Astrocyte (in vitro differentiated cells and primary cell): Measurements from ENCODE around the gene SLC23A3. TPM values are rescaled to one million over a fixed set of nuclear protein-coding genes. Genes with fewer than 3 reads are reported as not detected.

Experiments used
- DNase-seq: peaks from one replicate; pipeline ENCODE4 v3.0.0-alpha.2; 2010; ENCODE audit warnings: low read depth
- FAIRE-seq: peaks from 2 replicates; lab custom pipeline; 2011; peaks lifted over from hg19 to GRCh38; lab: Jason Lieb, UNC
- H2AFZ ChIP-seq: 2 replicates; pipeline ENCODE4 v1.6.0; 2012; ENCODE audit warnings: low read depth, low read length, inconsistent platforms
- H3K27ac ChIP-seq: 2 replicates; pipeline ENCODE4 v1.5.1; 2011; ENCODE audit warnings: low read depth, low read length, inconsistent platforms
- H3K27me3 ChIP-seq: 2 replicates; pipeline ENCODE4 v1.6.0; 2011; ENCODE audit warnings: low read length, inconsistent platforms; ENCODE audit not compliant: insufficient read depth
- H3K36me3 ChIP-seq: 2 replicates; pipeline ENCODE4 v1.5.1; 2011; ENCODE audit warnings: low read length, inconsistent platforms; ENCODE audit not compliant: insufficient read depth
- H3K4me1 ChIP-seq: 2 replicates; pipeline ENCODE4 v1.5.1; 2011; ENCODE audit warnings: low read length, inconsistent platforms; ENCODE audit not compliant: insufficient read depth
- H3K4me2 ChIP-seq: 2 replicates; pipeline ENCODE4 v1.6.0; 2012; ENCODE audit warnings: low read length, inconsistent platforms
- H3K4me3 ChIP-seq: 2 replicates; pipeline ENCODE4 v1.5.1; 2011; ENCODE audit warnings: low read depth, mild to moderate bottlenecking, low read length, inconsistent platforms; ENCODE audit not compliant: insufficient read depth
- H3K79me2 ChIP-seq: 2 replicates; pipeline ENCODE4 v1.6.0; 2012; ENCODE audit warnings: mild to moderate bottlenecking, low read length, inconsistent platforms; ENCODE audit not compliant: insufficient read depth
- H3K9ac ChIP-seq: 2 replicates; pipeline ENCODE4 v1.6.0; 2012; ENCODE audit warnings: mild to moderate bottlenecking, low read length, inconsistent platforms
- H3K9me3 ChIP-seq: 2 replicates; pipeline ENCODE4 v1.5.1; 2012; ENCODE audit warnings: low read depth, mild to moderate bottlenecking, low read length, inconsistent platforms; ENCODE audit not compliant: insufficient read depth
- H4K20me1 ChIP-seq: 2 replicates; pipeline ENCODE4 v1.6.0; 2012; ENCODE audit warnings: low read length, inconsistent platforms; ENCODE audit not compliant: insufficient read depth
- H3K27ac Mint-ChIP-seq: one replicate; pipeline ENCODE4 v1.8.0; 2021; ENCODE audit warnings: mild to moderate bottlenecking, mixed read lengths; ENCODE audit not compliant: unreplicated experiment
- H3K27me3 Mint-ChIP-seq: one replicate; pipeline ENCODE4 v1.8.0; 2021; ENCODE audit warnings: low read depth, mixed read lengths; ENCODE audit not compliant: unreplicated experiment
- H3K36me3 Mint-ChIP-seq: one replicate; pipeline ENCODE4 v1.8.0; 2021; ENCODE audit warnings: low read depth, mixed read lengths; ENCODE audit not compliant: unreplicated experiment
- H3K4me1 Mint-ChIP-seq: one replicate; pipeline ENCODE4 v1.8.0; 2021; ENCODE audit warnings: low read depth, mixed read lengths; ENCODE audit not compliant: unreplicated experiment
- H3K4me3 Mint-ChIP-seq: one replicate; pipeline ENCODE4 v1.8.0; 2021; ENCODE audit warnings: mild to moderate bottlenecking, moderate library complexity, mixed read lengths; ENCODE audit not compliant: unreplicated experiment
- H3K9me3 Mint-ChIP-seq: one replicate; pipeline ENCODE4 v1.8.0; 2021; ENCODE audit warnings: mild to moderate bottlenecking, mixed read lengths; ENCODE audit not compliant: unreplicated experiment
- EZH2 ChIP-seq: IDR thresholded peaks from 2 replicates; pipeline ENCODE4 v1.6.1; 2012; ENCODE audit warnings: mild to moderate bottlenecking, low read length, inconsistent platforms; ENCODE audit not compliant: insufficient read depth
- total RNA-seq: library from RNA; stranded (reverse); gene quantifications from 2 replicates; pipeline ENCODE4 v1.2.1, GENCODE V29; 2021
- TF ChIP-seq, protein P1 (sequence below): IDR thresholded peaks from 2 replicates; pipeline ENCODE4 v1.5.1; 2011; ENCODE audit warnings: low read depth, mild to moderate bottlenecking, inconsistent platforms, low read length, moderate library complexity; ENCODE audit not compliant: insufficient read depth

The SLC23A3 gene
- total RNA-seq, 1 donor from 2014 or later = 1.2 TPM

DNA sequence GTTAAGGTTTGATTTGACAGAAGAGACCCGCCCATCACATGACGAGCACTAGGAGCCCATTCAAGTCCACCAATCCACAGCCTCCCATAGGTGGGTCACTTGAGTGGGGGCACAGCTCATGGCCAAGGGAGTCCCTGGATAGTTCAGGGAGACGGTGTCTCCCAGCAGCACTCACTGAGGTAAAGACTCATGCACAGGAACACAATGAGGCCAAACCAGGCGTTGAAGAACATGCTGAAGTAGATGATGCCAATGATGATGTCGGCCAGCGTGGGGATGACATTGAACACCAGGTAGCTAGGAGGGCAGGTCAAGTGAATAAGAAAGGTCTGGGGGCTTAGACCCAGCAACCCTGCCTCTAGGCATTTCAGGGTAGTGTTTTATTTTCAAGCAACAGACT is 45.0 kb upstream of the SLC23A3 start:
- Mint-ChIP-seq H3K4me3 (no peak overlapping the region), H3K4me1 (peaks cover 6% of the 10 kb centered on the region), H3K9me3 (no peaks in the 10 kb centered on the region), H3K36me3 (peaks cover 21% of the 10 kb centered on the region), H3K27ac (peak overlapping the region; percentile 9), H3K27me3 (no peaks in the 10 kb centered on the region)
- no peak overlapping the region for H3K9ac ChIP-seq
- no peaks in the 10 kb centered on the region for H3K9me3 ChIP-seq
- peaks cover 23% of the 10 kb centered on the region for H3K4me1 ChIP-seq
- no peak for TF ChIP-seq EZH2
- TF ChIP-seq, protein P1, sequence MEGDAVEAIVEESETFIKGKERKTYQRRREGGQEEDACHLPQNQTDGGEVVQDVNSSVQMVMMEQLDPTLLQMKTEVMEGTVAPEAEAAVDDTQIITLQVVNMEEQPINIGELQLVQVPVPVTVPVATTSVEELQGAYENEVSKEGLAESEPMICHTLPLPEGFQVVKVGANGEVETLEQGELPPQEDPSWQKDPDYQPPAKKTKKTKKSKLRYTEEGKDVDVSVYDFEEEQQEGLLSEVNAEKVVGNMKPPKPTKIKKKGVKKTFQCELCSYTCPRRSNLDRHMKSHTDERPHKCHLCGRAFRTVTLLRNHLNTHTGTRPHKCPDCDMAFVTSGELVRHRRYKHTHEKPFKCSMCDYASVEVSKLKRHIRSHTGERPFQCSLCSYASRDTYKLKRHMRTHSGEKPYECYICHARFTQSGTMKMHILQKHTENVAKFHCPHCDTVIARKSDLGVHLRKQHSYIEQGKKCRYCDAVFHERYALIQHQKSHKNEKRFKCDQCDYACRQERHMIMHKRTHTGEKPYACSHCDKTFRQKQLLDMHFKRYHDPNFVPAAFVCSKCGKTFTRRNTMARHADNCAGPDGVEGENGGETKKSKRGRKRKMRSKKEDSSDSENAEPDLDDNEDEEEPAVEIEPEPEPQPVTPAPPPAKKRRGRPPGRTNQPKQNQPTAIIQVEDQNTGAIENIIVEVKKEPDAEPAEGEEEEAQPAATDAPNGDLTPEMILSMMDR = no peak
- H3K27me3 ChIP-seq = no peaks in the 10 kb centered on the region
- peaks cover 7% of the 10 kb centered on the region for H3K36me3 ChIP-seq
- no peak overlapping the region for H3K4me2 ChIP-seq
- no peak overlapping the region for H3K27ac ChIP-seq
- no peak overlapping the region for H3K4me3 ChIP-seq
- H4K20me1 ChIP-seq = peaks cover 8% of the 10 kb centered on the region
- FAIRE-seq (no peak), DNase-seq (no peak)
- peaks cover 8% of the 10 kb centered on the region for H3K79me2 ChIP-seq
- no peak overlapping the region for H2AFZ ChIP-seq

DNA sequence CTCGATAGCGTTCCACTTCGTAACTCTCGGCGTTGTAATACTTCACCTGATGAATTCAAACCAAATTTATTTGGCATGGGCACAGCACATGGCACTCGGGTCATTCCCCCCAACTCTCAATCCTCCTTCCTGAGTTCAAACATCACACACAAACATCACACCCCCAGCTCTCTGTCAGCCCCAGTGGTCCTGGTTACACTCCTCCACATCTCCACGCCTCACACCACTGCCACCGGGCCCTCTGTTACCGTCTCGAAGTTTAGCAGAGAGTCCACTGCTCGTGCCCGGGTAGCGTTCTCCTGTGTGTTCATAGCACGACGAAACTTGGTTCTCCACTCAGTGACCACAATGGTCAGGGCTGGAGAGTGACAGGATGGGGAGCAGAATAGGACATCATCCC is 44.3 kb upstream of the SLC23A3 start:
- Histone ChIP-seq H3K4me1 (peaks cover 17% of the 10 kb centered on the region), H2AFZ (no peak overlapping the region), H3K79me2 (peaks cover 8% of the 10 kb centered on the region), H3K36me3 (peaks cover 7% of the 10 kb centered on the region), H3K27me3 (no peaks in the 10 kb centered on the region), H3K4me2 (no peak overlapping the region), H4K20me1 (peaks cover 1% of the 10 kb centered on the region), H3K9ac (no peak overlapping the region), H3K4me3 (no peak overlapping the region), H3K27ac (no peak overlapping the region), H3K9me3 (no peaks in the 10 kb centered on the region)
- no peak for TF ChIP-seq EZH2
- TF ChIP-seq, protein P1 = no peak
- H3K36me3 Mint-ChIP-seq = peaks cover 21% of the 10 kb centered on the region
- no peaks in the 10 kb centered on the region for H3K9me3 Mint-ChIP-seq
- peak overlapping the region; percentile 4 for H3K27ac Mint-ChIP-seq
- no peak for FAIRE-seq
- peaks cover 6% of the 10 kb centered on the region for H3K4me1 Mint-ChIP-seq
- H3K27me3 Mint-ChIP-seq = no peaks in the 10 kb centered on the region
- no peak for DNase-seq
- H3K4me3 Mint-ChIP-seq = no peak overlapping the region

DNA sequence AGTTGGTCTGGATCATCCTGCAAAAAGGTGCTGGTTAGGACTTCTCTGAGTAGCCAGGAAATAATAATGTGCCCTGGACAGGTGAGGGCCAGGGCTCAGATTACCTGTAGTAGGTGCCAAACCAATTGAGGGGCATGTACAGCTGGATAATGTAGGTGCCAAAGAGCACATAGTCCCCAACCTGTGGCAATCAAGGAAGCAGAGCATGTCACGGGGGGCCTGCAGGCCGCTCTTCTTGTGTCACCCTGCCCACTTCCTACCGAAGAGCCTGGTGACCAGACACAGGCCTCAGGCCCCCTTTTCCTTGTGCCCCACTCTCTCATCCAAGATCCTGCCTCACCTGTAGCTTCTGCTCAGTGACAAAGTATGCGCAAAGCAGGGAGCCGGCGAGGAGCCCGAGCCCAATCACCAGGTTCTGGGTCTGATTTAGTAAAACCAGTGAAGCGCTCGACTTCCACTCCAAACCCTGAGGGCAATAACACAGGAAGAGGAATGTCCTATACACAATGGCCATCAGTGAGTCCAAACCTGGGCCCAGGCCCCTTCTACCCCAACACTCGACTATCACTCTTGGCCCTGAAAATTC is 43.8 kb upstream of the SLC23A3 start:
- H4K20me1 ChIP-seq = peaks cover under 1% of the 10 kb centered on the region
- H3K27ac Mint-ChIP-seq = no peak overlapping the region
- no peak overlapping the region for H3K4me3 Mint-ChIP-seq
- TF ChIP-seq EZH2 = no peak
- TF ChIP-seq, protein P1 = no peak
- peaks cover 25% of the 10 kb centered on the region for H3K36me3 Mint-ChIP-seq
- H3K79me2 ChIP-seq = peaks cover 8% of the 10 kb centered on the region
- H3K4me2 ChIP-seq = no peak overlapping the region
- H3K4me1 ChIP-seq = peaks cover 11% of the 10 kb centered on the region
- H3K9me3 ChIP-seq = no peaks in the 10 kb centered on the region
- no peak overlapping the region for H3K9ac ChIP-seq
- no peak overlapping the region for H3K27ac ChIP-seq
- H3K27me3 ChIP-seq = no peaks in the 10 kb centered on the region
- H3K27me3 Mint-ChIP-seq = no peaks in the 10 kb centered on the region
- DNase-seq = no peak
- no peak overlapping the region for H3K4me3 ChIP-seq
- no peak overlapping the region for H2AFZ ChIP-seq
- no peaks in the 10 kb centered on the region for H3K9me3 Mint-ChIP-seq
- peaks cover 6% of the 10 kb centered on the region for H3K4me1 Mint-ChIP-seq
- H3K36me3 ChIP-seq = peaks cover 7% of the 10 kb centered on the region
- no peak for FAIRE-seq
